ENCODE data around the gene ANKRD27.
A peak's percentile ranks its signal among the peaks of the same experiment; 100 is the strongest.

DNA sequence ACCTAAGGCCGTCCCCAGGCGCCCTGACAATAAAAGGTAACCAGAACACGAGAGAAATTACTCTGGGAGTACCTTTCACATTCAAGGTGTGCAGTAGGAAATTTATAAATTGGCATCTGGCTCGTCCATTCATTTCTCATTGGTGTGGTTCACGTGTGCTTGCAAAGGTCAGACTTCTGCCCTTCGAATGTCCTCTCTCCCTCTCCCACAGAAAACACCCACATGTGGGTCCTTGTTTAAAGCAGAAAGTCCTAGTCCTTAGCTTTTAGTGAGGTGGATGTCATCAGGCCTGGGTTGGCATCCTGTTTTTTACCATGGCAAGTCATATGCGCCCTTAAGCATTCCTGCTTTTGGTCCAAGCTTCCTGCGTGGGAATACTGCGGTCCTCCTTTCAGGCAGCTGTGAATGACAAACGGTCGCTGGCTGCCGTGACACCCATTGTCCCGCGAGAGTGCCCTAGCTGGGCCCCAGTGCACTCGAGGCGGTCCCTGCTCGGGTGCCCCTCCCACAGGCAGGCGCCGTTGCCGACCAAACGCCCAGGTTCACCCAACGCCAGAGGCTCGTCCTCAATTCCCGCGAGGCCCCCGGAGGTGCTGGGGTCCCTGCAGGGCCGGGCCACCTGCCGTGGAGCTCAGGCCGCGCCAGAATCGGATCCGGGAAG lies 16.4 kb upstream of the ANKRD27 start, which contains the start of gene NUDT19:
- TF ChIP-seq, protein P1, sequence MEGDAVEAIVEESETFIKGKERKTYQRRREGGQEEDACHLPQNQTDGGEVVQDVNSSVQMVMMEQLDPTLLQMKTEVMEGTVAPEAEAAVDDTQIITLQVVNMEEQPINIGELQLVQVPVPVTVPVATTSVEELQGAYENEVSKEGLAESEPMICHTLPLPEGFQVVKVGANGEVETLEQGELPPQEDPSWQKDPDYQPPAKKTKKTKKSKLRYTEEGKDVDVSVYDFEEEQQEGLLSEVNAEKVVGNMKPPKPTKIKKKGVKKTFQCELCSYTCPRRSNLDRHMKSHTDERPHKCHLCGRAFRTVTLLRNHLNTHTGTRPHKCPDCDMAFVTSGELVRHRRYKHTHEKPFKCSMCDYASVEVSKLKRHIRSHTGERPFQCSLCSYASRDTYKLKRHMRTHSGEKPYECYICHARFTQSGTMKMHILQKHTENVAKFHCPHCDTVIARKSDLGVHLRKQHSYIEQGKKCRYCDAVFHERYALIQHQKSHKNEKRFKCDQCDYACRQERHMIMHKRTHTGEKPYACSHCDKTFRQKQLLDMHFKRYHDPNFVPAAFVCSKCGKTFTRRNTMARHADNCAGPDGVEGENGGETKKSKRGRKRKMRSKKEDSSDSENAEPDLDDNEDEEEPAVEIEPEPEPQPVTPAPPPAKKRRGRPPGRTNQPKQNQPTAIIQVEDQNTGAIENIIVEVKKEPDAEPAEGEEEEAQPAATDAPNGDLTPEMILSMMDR (IDR thresholded peaks at IDR 0.05) = no peak
- no peak for TF ChIP-seq POLR2A (IDR thresholded peaks at IDR 0.05)
- peak in 2 of 3 donors; percentile 16 to 75 for TF ChIP-seq POLR2AphosphoS5 (IDR thresholded peaks at IDR 0.05)

All from suprapubic skin (tissue), 4 donors.